ENCODE measurements around the gene PPP1R12C. TPM values are rescaled to one million over a fixed set of nuclear protein-coding genes. Genes with fewer than 3 reads are reported as not detected.

Gene PPP1R12C
- total and polyA plus RNA-seq, 3 donors from 2014 or later, result 184 to 220 (median 206) TPM

DNA sequence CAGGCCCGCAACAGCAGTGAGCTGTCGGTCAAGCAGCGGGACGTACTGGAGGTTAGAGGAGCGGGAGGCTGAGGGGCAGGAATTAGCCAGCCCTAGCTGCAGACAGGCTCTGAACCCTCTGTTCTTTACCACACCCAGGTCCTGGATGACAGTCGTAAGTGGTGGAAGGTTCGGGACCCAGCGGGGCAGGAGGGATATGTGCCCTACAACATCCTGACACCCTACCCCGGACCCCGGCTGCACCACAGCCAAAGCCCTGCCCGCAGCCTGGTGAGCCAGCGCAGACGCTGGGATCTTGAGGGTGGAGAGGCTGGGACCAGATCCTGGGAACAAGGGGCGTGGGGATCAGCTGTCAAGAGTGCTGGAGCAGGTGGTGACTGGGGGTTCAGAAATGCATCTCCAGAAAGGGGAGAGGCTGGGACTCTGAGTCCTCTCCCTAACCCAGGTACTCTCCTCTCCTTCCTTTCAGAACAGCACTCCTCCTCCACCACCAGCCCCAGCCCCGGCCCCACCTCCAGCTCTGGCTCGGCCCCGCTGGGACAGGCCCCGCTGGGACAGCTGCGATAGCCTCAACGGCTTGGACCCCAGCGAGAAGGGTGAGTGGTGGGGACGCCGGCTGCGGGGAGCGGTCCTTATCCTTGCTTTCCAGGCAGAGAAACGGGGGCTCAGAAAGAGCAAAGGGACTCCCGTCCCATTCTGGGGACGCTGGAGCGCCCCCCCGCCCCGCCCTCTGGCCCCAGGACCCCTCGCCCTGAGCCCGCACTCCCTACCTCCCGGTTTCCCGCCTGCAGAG lies 31.3 kb downstream of the PPP1R12C start:
- TF ChIP-seq POLR2A (IDR thresholded peaks at IDR 0.05), result no peak
- TF ChIP-seq, protein P1, sequence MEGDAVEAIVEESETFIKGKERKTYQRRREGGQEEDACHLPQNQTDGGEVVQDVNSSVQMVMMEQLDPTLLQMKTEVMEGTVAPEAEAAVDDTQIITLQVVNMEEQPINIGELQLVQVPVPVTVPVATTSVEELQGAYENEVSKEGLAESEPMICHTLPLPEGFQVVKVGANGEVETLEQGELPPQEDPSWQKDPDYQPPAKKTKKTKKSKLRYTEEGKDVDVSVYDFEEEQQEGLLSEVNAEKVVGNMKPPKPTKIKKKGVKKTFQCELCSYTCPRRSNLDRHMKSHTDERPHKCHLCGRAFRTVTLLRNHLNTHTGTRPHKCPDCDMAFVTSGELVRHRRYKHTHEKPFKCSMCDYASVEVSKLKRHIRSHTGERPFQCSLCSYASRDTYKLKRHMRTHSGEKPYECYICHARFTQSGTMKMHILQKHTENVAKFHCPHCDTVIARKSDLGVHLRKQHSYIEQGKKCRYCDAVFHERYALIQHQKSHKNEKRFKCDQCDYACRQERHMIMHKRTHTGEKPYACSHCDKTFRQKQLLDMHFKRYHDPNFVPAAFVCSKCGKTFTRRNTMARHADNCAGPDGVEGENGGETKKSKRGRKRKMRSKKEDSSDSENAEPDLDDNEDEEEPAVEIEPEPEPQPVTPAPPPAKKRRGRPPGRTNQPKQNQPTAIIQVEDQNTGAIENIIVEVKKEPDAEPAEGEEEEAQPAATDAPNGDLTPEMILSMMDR (IDR thresholded peaks at IDR 0.05), result no peak
- WGBS, 2 donors, result 38 to 43% methylated on average over 12 to 26 of the region's 35 CpGs
- no peak for DNase-seq
- no peaks in the 10 kb centered on the region for H3K27me3 ChIP-seq
- H3K4me3 ChIP-seq, result peak overlapping the region; percentile 21 to 48
- peaks cover 19% of the 10 kb centered on the region for H3K4me1 ChIP-seq
- H3K27ac ChIP-seq, result no peak overlapping the region
- H3K9me3 ChIP-seq, result no peaks in the 10 kb centered on the region
- no peaks in the 10 kb centered on the region for H3K36me3 ChIP-seq (ENCODE audit: low read depth, missing control alignments)
- intact Hi-C loops (cut with DNase I; ENCODE audit: low total_unique reads), result no loop called here

DNA sequence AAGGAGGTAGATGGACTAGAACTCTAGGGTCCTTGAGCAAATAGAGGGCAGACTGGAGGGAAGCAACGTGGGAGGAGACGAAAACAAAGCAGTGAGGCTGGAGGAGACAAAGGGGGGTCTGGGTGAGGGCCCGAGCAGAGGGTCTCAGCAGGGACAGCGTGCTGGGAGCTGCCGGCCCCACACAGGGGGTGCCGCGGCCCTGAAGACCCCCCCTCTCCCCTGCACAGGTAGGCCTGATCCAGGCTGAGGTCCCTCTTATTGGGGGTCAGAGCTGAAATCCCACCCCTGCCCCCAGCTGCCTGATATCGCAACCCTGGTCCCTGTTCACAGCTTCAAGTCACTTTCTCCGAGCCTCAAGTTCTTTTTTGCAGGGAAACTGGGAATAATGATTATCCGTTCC lies 33.0 kb downstream of the PPP1R12C start:
- H3K4me1 ChIP-seq, result peaks cover 23% of the 10 kb centered on the region
- intact Hi-C loops (cut with DNase I; ENCODE audit: low total_unique reads), result no loop called here
- H3K27ac ChIP-seq, result no peak overlapping the region
- TF ChIP-seq POLR2A (IDR thresholded peaks at IDR 0.05), result no peak
- TF ChIP-seq, protein P1 (IDR thresholded peaks at IDR 0.05), result no peak
- no peaks in the 10 kb centered on the region for H3K9me3 ChIP-seq
- no peaks in the 10 kb centered on the region for H3K36me3 ChIP-seq (ENCODE audit: low read depth, missing control alignments)
- H3K27me3 ChIP-seq, result no peaks in the 10 kb centered on the region
- WGBS, 2 donors, result 59 to 65% methylated on average over 10 of the region's 10 CpGs
- H3K4me3 ChIP-seq, result no peak overlapping the region
- no peak for DNase-seq

DNA sequence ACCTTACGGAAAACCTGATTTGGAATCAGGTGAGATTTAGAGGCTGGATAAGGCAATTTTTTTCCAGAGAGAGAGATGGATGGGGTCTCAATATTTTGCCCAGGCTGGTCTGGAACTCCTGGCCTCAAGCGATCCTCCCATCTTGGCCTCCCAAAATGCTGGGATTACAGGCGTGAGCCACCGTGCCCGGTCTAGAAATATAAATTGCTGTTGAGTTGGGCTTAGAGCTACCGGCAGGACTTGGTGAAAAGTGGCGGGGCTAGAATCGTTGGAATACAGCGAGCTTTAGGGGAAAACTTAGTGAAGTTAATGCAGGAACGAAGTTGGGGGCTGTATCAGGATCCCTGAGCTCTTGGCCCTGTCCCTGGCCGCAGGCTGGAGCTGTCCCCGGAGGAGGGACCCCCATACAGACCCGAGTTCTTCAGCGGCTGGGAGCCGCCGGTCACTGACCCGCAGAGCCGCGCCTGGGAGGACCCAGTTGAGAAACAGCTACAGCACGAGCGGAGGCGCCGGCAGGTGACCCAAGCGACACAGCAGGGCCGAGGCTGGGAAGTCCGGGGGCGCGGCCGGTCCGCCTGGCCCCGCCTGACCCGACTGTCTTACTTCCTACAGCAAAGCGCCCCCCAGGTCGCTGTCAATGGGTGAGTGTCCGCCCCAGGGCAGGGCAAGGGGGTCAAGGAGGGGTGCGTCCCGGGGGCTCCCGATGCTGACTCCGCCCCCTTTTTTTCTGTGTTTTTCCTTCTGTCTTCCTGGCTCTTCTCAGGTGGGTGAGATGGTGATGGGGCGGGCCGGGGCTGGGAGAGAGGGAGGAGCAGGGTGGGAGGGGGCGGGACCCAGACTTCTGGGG lies 34.2 kb downstream of the PPP1R12C start:
- TF ChIP-seq, protein P1 (IDR thresholded peaks at IDR 0.05), result no peak
- TF ChIP-seq POLR2A (IDR thresholded peaks at IDR 0.05), result no peak
- Histone ChIP-seq H3K4me3 (no peak overlapping the region), H3K9me3 (no peaks in the 10 kb centered on the region), H3K4me1 (peaks cover 23% of the 10 kb centered on the region), H3K27ac (no peak overlapping the region), H3K27me3 (no peaks in the 10 kb centered on the region), H3K36me3 (ENCODE audit: low read depth, missing control alignments) (no peaks in the 10 kb centered on the region)
- WGBS, 2 donors, result 34 to 52% methylated on average over 18 to 41 of the region's 42 CpGs
- no peak for DNase-seq
- intact Hi-C loops (cut with DNase I; ENCODE audit: low total_unique reads), result no loop called here

DNA sequence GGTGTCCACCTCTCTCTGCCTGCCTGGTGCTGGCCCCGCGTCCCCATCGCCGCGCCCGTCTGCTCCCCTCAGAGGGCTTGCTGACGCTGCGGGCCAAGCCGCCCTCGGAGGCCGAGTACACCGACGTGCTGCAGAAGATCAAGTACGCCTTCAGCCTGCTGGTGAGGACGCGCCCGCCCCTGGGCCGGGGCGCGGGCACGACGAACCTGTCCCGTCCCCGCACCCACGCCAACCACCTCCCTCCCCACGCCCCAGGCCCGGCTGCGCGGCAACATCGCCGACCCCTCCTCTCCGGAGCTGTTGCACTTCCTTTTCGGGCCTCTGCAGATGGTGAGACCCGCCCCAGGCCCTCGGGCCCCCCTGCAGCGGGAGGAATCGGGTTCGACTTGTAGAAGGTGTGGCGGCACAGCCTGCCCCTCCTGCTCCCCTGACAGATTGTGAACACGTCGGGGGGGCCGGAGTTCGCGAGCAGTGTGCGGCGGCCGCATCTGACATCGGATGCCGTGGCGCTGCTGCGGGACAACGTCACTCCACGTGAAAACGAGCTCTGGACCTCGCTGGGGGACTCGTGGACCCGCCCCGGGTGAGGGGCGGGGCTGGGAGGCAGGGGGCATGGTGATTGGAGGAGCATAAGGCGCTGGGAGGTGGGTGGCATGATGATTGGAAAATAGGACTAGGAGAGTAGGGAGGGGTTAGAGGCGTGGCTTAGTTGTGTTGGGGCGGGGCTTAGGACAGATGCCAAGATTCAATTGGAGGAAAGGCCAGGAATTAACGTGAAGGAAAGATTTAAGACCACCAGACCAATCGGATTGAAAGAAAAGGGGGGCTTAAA lies 35.2 kb downstream of the PPP1R12C start:
- H3K36me3 ChIP-seq (ENCODE audit: low read depth, missing control alignments), result no peaks in the 10 kb centered on the region
- no peaks in the 10 kb centered on the region for H3K9me3 ChIP-seq
- peak; percentile 82 for DNase-seq
- WGBS, 2 donors, result 11 to 15% methylated on average over 15 to 60 of the region's 64 CpGs
- intact Hi-C loops (cut with DNase I; ENCODE audit: low total_unique reads), result no loop called here
- no peak for TF ChIP-seq POLR2A (IDR thresholded peaks at IDR 0.05)
- TF ChIP-seq, protein P1 (IDR thresholded peaks at IDR 0.05), result no peak
- no peak overlapping the region for H3K27ac ChIP-seq
- peak overlapping the region in 1 of 2 donors; percentile 37 for H3K4me3 ChIP-seq
- H3K27me3 ChIP-seq, result no peaks in the 10 kb centered on the region
- H3K4me1 ChIP-seq, result peaks cover 17% of the 10 kb centered on the region

All from testis (tissue), 3 donors.